ENCODE results near the gene TAAR2.
"Not testable (repeated sequence)": the region's sequence is repeated elsewhere in the genome, so short reads cannot be mapped to it uniquely, and the experiment has no call there.

The TAAR2 gene

GRCh38 chr6:132612449-132613108 lies 11.5 kb downstream of the TAAR2 start:
- DNase-seq (ENCODE audit: low spot score): no peak

DNA sequence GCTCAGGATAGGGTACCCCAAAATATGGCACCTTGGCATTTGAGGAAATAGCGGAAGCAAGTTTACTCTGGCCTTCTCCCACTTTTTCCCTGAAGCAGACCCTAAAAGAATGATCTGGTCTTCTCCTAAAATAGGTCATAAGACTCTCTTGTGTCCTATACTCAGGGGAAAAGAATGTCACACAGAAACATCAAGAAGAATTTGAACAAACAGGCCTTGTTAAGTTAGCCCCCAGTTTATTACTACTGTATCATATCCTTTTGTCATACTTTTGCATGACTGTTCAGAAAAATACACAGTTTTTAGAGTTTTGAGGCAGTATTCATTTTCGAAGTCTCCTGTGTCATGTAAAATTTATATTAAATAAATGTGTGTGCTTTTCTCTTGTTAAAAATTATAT lies 12.5 kb downstream of the TAAR2 start:
- DNase-seq (ENCODE audit: low spot score): no peak

DNA sequence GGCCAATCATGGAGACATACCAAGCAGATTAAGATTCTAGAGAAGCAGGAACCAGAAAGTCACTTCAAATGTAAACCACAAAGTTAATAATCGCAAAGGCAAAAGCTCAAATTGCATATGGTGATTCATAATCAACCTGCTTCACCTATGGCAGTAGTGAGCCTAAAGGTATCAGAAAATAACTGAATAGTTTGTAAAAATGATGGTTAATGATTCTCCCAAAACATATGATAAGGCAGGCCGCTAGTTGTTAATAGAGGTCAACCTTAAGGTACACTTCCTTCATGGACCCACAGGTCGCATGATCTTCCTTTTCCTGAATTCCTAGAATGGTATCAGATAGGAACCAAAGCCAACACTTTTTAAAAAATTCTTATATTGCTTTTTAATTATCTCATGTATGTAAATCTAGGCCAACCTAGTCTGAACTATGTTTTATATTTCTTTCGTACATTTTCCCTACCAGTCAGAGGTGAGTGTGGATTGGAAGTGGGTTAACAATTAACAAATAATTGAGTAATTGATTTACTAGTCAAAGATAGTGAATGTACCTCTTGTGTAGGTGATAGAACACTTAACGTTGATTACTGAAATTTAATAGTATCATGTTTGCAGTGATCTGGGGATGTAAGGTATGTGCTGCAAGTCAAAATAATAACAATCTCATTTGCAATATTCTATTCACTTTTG lies 16.4 kb downstream of the TAAR2 start:
- no peak for DNase-seq (ENCODE audit: low spot score)

GRCh38 chr6:132604635-132605152 lies 19.4 kb downstream of the TAAR2 start:
- DNase-seq (ENCODE audit: low spot score): no peak

DNA sequence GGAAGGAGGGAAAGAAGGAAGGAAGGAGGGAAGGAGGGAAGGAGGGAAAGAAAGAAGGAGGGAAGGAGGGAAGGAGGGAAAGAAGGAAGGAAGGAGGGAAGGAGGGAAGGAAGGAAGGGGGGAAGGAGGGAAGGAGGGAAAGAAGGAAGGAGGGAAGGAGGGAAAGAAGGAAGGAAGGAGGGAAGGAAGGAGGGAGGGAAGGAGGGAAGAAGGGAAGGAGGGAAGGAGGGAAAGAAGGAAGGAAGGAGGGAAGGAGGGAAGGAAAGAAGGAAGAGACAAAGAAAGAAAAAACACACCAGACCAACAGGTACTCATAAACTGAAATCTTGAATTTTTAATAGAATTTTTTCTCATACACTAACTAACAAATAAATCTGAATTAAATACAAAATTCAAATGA lies 23.2 kb downstream of the TAAR2 start:
- DNase-seq (ENCODE audit: low spot score): not testable (repeated sequence)

DNA sequence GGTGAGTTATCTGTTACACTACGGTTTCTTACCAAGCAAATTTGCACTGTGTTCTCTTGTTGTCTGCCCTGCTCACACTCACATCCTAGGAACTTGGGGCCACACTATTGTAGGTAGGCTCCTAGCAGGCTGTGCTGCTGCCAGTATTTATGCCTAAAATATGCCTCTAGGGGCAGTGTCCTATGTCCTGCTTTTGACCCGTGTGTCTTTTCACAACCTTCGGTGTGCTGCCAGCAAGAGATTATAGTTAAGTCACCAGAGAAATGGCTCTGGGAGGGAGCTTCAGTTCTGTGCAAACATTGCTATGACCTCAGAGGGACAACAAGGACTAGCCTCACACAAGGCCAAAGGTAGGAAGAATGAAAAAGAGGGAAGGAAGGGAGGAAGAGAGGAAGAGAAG lies 25.6 kb downstream of the TAAR2 start:
- DNase-seq (ENCODE audit: low spot score): no peak

DNA sequence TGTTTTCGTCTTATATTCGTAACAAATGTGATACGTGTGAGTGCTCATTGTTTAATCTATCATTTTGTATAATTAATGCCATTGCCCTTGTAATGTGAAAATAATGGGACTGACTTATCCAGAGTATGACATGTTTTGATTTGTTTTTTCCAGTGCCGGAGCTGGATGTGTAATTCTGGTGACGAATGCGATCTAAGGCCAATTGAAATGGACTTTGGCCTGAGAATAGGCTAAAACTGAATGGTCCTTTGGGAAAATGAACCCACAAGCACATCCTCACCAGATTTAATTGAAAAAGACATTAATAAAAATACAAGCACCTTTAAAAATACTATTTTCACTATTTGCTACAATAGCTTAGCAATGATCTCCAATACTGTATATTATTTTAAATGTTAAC lies 27.9 kb downstream of the TAAR2 start:
- no peak for DNase-seq (ENCODE audit: low spot score)

DNA sequence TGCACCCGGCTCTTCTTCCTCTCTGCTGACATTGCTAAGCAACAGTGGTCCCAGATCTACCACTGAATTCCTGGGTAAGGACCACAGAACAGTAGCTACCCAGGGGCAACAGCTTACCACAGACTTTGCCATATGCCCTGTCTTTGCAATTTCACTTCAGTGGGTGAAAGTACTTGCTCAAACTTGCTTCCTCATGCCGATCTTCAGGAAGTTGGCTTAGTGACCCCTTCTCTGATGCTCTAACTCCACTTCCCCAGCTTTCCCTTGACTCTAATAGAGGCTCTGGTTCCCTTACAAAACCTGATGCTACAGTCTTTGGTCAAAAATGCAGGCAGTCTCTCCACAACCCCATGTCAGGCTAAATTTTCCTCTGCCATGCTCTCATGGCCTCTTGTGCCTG lies 31.2 kb downstream of the TAAR2 start:
- no peak for DNase-seq (ENCODE audit: low spot score)

DNA sequence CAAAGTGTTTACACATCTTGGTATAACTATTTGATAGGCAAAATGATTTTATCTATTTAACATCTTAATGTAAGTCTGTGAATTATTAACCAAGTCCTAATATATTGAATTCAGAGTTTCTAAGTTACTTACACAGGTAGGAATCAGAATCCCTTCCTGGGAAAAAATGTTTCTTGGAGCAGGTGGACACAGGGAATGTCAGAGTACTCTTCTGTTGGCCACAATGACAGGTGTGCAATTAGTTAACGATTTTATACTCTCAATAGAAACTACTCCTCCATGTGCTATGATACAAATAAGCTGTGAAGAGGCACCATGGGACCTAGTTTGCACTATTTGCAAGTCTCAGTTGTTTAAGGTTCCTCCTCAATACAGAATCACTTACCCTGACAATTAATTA lies 33.7 kb downstream of the TAAR2 start:
- no peak for DNase-seq (ENCODE audit: low spot score)

DNA sequence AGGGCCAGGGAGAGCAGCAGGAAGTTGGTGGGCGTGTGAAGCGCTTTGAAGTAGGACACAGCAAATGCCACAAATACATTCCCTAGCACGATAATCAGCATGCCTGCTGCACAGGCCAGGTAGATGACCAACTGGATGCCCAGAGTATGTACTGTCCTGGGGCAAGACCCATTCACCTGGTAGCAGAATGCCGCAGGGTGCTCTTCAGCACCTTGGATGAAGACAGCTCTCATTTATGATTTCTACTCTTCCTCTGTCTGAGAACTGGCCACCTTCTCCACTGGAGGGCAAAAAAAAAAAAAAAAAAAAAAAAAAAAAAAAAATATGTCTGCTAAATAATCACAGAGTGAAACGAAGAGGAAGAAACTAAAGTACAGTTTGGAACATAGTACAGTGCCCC lies 34.6 kb downstream of the TAAR2 start, which contains the start of gene TAAR5:
Gene TAAR5, minus strand, starts transcription at position 288 of the 400 bp plus-strand sequence. Its CDS starts 55 bp downstream, at position 233.
- no peak for DNase-seq (ENCODE audit: low spot score)

DNA sequence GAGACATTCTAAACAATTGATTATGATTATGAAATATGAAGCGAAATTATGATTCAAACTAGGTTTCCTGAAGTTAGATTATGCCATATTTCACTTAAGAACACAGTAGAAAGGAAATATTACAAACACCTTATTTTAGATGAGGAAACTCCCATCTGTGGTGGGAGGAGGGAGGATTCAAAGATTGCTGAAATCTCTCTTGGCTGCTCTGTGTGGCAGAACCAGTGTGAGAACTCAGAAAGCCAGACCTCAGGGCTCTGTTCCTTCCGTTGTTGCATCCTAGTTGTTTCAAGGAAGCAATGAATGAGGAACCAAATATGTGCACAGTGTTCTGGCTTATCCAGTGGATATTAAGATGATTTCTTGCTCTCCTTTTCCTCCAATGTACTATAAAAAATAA lies 36.7 kb downstream of the TAAR2 start:
- no peak for DNase-seq (ENCODE audit: low spot score)

DNA sequence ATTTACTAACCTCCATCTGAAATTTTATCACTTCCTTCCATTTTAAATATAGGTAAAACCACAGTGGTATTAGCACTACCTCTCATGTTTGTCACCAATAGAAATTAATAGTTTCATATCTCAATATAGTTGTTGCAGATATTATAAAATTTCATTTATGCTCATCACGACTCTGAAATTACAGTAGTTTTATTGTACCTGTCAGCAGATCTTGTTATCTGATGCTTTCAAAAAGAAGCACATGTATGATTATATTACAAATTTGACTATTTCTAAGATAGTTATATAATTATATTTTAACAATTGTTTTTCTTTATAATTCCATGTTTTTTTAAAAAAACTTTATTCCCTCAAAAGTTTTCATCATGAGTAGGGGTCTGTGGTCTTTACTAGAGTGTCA lies 39.4 kb downstream of the TAAR2 start:
- DNase-seq (ENCODE audit: low spot score): no peak

DNA sequence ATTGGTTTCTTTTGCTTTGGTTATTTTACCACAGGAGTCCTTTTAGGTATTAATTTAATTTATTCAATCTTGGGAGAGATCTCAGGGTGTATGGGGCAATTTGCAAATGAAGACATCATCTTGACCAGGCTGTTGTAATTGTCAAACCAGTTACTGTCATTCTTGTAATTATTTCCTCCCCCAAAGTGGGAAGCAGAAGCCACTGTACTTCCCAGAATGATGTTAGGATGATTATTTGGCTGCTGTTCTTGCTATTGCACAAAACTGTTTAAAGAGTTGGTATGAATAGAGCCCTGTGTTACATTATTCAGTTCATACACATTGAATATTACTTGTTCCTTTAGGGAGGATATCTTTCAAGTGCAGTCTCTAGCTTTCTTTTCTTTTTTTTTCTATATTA lies 52.3 kb downstream of the TAAR2 start:
- no peak for DNase-seq (ENCODE audit: low spot score)

GRCh38 chr6:132570221-132570777 lies 53.8 kb downstream of the TAAR2 start, which contains the start of gene TAAR6:
Gene TAAR6, plus strand, starts transcription at chr6:132570322. Its CDS starts 0 bp downstream, at chr6:132570322.
- DNase-seq (ENCODE audit: low spot score): no peak

GRCh38 chr6:132569170-132569569 lies 54.9 kb downstream of the TAAR2 start:
- no peak for DNase-seq (ENCODE audit: low spot score)

DNA sequence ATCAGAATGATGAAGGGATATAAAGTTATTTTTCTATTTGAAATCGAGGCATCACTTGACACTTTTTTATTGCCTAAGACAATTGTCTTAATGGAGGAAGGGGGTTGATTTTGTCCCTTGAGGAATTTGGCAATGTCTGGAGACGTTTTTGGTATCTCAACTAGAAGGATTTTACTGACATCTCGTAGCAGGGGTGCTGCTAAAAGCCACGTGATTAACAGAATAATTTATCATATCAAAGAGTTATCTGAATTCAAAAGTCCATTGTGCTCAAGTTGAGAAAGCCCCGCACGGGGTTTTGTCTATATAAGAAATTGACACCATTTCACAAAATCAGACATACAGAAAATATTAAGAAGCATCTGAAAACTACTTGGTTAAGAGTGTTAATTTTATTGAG lies 55.5 kb downstream of the TAAR2 start:
- DNase-seq (ENCODE audit: low spot score): no peak

DNA sequence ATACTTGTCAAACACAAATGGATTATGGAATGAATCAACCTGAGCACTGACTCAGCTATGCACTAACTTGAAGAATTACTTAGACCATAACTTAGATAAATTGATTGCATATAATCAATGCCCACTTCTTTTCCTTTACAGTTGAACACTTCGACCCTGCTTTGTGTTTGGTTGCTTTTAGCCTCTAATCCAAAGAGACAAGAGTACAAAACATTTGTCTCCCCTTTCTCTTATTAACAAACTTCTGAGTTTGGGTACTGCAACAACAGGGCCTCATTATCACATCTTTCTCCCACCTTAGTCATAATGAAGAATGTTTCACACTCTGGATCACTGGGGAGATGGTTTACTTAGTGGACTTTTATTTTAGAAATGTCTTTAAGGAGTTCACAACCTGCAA lies 56.5 kb downstream of the TAAR2 start:
- no peak for DNase-seq (ENCODE audit: low spot score)

Measured in hematopoietic multipotent progenitor cell treated with erythropoietin and hydrocortisone succinate and interleukin-3 and kit ligand, for 15 days (in vitro differentiated cells).